ENCODE data around the gene ZMYM2.
"Not testable (repeated sequence)": the region's sequence is repeated elsewhere in the genome, so short reads cannot be mapped to it uniquely, and the experiment has no call there.

Gene ZMYM2

DNA sequence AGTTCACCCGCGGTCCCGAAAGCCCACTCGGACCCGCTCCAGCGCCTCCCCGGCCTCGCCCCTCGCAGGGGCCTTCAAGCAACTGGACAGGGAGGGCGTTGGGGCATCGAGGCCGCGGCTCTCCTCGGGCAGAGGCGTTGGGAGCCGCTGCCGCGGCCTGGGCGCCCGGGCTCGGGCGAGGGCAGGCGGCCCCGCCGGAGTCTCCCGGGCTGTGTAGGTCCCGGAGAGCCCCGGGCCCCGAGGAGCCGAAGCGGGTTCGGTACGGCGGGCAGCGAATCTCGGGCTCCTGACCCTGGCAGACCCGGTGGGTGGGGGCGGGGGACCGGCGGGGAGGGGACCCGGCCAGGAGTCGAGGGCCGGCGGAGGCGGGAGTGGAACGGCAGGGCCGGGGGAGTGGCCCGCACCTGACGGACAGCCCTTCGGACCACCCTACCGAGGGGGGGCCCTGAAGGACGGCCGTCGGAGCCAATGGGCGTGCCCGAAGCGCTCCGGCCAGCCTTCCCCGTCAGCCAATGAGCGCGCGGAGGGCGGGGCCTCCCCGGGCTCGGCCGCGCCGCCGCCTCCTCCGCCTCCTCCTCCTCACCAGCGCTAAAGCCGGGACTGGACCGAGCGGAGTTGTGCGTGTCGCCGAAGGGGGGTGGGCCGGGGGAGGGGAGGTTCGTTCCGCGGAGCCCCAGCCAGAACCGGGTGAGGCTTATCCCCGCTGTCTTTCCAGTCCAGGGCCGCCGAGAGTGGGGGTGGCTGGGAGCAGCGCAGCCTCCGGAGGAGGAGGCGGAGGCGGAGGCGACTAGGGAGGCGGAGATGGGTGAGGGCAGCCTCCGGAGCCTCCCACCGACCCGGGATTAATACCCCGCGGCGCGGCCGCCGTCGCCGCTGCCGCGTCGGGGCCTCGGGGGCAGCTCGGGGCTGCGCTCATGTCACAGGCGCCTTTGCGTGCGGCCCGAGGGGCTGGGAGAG lies at the start of gene ZMYM2:
Gene ZMYM2 (plus strand): TSS at position 573 of the 957 bp plus-strand sequence. CDS start 34,346 bp downstream, outside the sequence.
- peak; percentile 99 for DNase-seq (ENCODE audit: low read depth)

DNA sequence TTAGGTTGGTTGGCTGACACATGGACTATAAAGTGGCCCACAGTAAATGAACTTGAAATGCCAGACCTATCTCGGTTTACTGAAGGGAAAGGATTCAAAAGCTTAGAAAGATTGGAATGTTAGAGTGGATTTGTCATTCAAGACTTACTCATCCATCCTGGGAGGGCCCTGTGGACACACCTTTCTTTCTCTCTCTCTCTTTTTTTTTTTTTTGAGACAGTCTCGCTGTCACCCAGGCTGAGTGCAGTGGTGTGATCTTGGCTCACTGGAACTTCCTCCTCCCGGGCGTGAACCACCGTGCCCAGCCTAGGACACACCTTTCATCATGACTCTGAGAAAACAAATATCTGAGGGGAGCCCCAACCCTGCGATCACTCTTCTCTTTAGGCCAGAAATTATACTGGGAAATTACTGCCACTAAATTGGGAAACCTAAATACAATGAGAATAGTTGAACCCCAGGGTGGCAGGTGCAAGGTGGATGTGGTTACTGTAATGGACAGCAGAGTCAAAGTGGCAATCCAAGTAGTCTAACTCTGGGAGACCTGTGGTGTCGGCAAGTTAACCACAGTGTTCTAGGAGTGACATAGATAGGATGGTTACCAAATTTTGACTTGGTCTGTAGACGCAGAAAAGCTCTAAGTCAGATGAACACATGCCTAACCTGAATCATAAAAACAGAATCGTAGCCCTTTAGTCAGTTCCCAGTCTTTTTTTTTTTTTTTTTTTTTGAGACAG lies 48.0 kb upstream of the ZMYM2 start:
- DNase-seq (ENCODE audit: low read depth): no peak

DNA sequence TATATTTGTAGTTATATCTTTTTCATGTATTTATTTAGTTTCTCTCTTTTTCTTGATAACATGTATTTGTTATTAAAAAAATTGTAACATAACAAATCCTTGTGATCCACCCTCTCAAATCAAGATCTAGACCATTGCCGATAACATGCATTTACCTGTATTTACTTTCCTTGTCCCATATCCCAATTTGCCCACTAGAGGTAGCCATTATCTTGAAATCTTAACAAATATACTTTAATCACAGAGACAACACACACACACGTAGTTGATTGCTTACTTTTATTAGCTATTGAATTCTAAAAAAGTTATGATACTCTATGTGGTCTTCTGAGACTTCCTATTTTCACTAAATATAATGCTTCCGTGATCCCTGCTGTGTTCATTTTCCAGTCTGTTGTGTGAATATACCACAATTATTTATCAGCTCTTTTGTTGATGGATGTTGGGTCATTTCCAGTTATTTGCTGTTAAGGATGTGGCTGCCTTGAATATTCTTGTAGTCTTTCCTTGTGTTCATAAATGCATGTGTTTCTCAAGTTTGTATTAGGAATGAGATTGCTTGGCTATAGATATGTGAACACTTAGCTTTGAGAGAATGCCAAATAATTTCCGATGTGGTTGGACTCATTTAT lies 31.3 kb upstream of the ZMYM2 start:
- peak; percentile 13 for DNase-seq (ENCODE audit: low read depth)

GRCh38 chr13:19940106-19940505 lies 18.4 kb upstream of the ZMYM2 start:
- no peak for DNase-seq (ENCODE audit: low read depth)

GRCh38 chr13:19950374-19950773 lies 8.2 kb upstream of the ZMYM2 start:
- no peak for DNase-seq (ENCODE audit: low read depth)

- DNase-seq (ENCODE audit: low read depth): no peak
These were observed 5.7 kb upstream of the ZMYM2 start for GRCh38 chr13:19952850-19953249.

DNA sequence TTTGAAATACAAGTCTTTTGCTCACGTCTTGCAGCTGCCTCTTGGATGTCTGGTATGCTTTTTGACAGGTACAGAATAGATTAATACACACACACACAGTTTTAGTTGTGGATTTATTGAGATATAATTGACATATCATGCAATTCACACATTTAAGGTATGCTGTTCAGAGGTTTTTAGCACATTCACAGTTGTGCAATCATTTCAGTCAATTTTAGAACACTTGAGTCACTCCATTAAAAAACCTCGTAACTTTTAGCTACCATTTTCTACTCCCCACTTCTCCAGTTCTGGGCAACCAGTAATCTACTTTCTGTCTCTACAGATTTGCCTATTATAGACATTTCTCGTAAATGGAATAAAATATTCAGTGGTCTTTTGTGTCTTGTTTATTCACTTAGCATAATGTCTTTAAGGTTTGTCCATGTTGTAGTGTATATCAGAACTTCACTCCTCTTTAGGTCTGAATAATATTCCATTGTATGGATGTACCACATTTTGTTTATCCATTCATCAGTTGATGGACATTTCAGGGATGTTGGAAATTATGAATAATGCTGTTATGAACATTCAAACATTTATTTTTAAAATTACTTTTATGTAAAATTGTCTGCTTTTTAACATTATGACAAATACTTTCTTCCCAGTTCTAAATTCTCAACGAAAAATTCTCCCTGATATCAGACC lies 2.5 kb upstream of the ZMYM2 start:
- no peak for DNase-seq (ENCODE audit: low read depth)

DNA sequence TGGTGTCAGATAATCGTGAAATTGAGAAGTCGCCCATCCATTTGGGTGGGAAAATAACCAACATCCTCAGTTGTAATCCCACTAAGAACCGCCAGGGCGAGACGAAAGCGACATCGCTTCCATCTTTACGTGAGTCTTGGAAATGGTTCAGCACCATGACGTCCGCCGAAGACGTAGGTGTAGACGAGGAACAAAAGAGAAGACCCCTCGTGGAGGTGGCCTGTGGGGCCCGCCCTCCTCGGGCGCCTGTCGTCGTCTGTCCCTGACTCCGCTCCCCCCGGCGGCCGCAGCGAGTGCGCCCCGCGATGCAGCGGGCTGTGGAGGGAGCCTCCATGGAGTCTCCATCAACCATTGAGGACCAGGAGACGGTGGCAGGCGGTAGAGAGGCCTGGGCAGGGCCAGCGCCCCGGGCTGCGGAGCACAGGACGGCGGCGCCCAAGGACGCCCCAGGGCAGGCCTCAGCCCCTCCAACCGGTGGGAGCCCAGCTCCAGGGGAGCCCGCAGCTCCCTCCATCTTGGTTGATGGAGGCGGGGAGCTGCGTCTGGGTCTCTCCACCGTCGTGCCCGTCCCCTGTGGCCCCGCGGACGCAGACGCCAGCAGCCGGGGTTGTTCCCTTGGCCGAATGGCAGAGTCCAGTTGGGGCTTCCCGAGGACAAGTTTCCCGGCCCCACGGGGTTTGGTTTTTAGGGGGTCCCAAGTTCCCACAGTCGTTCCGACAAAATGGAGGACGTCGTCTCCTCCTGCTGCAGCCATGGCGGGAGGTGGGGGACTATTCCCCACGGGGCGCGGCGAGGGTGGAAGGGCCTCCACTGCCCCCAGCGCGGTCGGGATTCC lies 990 bp upstream of the ZMYM2 start:
- DNase-seq (ENCODE audit: low read depth): peak; percentile 70

- DNase-seq (ENCODE audit: low read depth): peak; percentile 37
These were observed 759 bp downstream of the ZMYM2 start for GRCh38 chr13:19959141-19959830.

- peak; percentile 89 for DNase-seq (ENCODE audit: low read depth)
These were observed 1.5 kb downstream of the ZMYM2 start for GRCh38 chr13:19959831-19960652.

- no peak for DNase-seq (ENCODE audit: low read depth)
These were observed 2.1 kb downstream of the ZMYM2 start for GRCh38 chr13:19960653-19960976.

- DNase-seq (ENCODE audit: low read depth): no peak
These were observed 3.0 kb downstream of the ZMYM2 start for GRCh38 chr13:19961489-19961888.

- no peak for DNase-seq (ENCODE audit: low read depth)
These were observed 3.4 kb downstream of the ZMYM2 start for GRCh38 chr13:19961924-19962323.

- DNase-seq (ENCODE audit: low read depth): no peak
These were observed 4.4 kb downstream of the ZMYM2 start for GRCh38 chr13:19962894-19963293.

DNA sequence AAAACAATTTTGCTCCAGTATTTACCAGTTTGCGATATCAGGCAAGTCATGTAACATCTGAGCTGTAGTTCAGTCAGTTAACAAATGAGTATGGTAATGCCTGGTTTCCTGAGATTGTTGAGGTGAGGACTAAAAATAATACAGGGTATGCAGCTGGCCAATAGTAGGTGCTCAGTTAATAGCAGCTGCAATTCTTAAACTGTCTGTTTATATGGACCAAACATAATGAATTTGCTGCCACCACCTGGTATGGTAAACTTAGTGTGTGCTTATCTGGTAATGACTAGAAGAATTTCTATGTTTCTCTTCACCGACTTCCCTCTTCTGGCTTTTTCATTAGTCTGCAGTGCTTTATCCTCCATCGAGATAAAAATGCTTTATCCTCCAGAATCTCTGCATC lies 9.1 kb downstream of the ZMYM2 start:
- DNase-seq (ENCODE audit: low read depth): no peak

- not testable (repeated sequence) for DNase-seq (ENCODE audit: low read depth)
These were observed 16.0 kb downstream of the ZMYM2 start for GRCh38 chr13:19974498-19975009.

DNA sequence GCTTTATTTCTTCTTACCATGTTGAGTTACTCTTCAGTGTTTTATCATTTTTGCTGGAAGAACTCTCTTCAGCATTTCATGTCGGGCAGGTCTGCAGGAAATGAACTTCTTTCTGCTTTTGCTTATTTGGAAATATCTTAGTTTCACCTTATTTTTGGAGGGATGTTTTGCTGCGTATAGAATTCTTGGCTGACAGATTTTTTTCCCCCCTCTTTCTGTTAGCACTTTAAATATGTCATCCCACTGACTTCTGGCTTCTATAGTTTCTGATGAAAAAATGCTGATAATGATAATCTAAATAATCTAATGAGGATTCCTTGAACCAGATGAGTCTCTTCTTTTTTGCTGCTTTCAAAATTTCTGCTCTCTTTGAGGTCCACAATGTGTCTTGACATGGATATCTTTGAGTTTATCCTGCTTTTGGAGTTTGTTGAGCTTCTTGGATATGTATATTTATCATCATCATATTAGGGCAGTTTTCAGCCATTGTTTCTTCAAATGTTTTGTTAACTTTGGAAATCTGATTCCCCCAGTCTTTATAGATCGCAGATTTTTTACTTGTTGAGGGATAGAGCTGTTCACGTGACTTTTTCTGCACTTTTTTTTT lies 20.4 kb downstream of the ZMYM2 start:
- DNase-seq (ENCODE audit: low read depth): no peak

DNA sequence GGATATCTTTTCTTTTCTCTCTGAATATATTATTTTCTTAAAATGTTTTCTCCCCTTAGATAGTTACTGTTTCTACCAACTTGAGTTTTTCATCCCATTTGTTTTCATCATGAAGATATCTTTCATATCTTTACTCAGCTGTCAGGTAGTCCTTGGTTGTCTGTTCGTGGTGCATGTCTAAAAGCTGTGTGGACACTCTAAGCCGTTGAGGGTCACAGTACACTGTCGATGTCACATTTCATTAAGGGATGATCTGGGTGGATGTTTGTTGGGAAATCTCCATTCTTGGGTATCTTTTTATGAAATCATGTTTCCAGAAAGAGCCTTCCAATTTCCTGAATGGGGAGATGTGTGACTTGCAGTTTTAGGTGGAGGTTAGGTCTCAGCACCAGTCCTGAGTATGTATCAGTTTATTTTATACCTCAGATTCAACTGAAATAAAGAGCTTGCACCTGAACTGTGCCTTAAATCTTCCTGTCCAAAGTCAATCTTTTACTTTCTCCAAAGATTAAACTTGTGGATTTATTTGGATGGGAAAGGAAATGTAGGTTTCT lies 23.2 kb downstream of the ZMYM2 start:
- no peak for DNase-seq (ENCODE audit: low read depth)

Data from fibroblast of gingiva (primary cell).